Head of caudate nucleus (tissue), 42 donors: Measurements from ENCODE around the gene FAM234A.

Experiments used
- DNase-seq, 42 donors: peaks; one replicate each; pipeline versions ENCODE4 v3.0.0 to v3.0.0-alpha.2; 2020 to 2021; ENCODE audit warnings: mixed read lengths in 7 of 42
- intact Hi-C: fragments of 100-400 bp; cut with DNase I; formaldehyde crosslinking; loops from one replicate; pipeline ENCODE4 v1.15.0; 2022

Gene FAM234A

DNA sequence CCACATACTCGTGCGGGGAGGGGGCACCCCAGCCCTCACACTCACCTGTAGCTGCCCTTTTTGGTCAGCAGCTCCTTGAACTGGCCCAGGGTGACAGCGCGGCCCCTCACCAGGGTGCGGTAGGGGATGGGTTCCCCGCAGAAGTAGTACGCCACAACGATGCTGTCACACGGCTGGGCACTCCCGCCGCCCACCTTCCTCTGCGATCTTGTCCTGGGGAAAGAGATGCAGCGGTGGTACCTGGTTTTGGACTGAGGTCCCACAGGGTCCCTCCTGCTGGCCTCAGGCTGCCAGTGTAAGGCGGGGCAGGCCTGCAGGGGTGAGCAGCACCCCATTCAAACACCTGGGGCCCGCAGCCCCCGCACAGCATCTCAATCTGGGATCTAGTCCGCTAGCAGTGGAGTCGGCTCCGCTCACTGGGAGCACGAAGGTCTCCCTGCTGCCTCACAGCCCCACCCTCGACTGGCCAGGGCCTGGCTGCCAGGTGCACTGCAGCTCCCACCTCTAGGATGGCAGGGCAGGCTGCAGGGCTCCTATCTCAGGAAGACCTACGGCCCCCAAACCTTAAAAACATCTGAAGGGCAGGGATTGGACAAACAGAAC, 54.9 kb downstream of the FAM234A start:
- intact Hi-C loops = no loop called here
- DNase-seq = no peak

DNA sequence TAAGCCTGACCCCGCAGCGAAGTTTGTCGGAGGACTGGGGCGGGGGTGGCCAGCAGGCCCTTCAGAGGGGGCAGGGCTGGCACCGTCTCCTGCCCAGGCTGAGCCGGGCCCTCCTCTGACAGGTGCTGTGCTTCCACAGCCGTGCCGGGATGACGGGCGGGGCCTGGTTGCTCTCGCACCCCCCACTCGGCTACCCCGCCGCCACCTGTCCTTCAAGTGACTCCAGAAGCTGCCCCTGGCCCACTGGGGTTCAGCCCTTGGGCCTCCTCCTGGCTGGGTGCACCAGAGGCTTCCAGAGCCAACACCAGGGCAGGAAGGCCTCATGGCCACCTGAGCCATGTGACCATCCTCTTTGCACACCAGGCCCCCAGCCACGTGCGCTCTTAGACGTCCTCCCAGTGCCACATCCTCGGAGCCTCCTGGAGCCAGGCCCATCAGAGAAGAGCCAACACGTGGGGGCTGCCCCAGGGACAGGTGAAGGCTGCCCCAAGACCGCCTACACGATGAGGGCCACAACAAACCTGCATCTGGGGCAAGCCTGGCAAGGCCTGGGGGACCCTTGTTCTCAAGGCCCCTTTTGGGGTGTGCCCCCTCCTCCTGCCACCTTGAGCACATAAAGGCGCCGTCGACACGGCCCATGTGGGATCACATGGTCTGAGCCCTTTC, 55.5 kb downstream of the FAM234A start:
- intact Hi-C loops = no loop called here
- no peak for DNase-seq

DNA sequence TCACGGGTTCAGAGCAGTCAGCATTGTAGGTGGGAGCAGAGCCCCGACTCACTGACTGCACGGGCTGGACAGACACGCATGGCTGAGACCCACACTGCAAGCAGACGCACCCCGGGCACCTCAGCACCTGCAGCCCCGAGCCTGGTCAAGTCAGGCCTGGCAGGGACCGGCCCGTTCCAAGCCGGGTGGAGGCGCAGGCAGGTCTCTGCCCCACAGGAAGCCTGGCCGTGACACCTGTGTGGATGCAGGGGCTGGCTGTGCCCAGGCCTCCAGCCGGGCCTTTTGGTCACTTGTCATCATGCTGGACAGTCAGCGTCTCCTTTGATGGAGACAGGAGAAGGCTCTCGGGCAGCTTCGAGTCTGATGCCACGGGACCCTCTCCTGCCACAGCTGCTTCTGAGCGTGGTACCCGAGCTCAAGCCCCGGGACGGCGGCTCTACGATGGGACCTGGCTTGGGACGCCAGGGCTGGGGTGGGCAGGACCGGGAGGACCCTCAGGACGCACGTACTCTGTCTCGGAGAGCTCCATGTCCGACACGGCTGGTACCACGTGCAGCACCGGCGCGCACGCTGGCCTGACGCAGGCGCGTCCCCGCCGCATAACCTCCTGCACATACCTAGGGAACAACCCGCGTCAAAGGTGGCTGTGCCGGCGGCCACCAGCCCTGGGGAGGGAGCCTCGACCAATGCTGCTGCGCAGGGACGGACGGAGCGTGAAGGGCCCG, 56.2 kb downstream of the FAM234A start:
- intact Hi-C loops = no loop called here
- no peak for DNase-seq

DNA sequence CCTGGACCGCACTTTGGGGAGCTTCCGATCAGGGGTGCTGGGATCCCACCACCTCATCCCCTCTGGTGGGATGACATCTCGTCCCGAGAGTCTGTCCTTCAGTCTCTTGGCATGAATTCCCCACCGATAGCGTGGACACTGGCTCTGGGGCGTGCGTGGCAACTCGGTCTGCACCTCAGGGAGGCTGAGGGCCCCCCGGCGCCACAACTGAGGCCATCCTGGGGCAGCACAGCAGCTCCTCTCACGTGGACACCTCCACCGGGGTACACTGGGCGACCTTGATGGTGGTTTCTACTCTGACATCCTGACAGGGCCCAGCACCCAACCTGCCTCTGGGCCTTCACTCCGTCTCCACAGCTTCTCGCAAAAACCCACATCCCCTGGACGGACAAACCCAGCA, 56.9 kb downstream of the FAM234A start:
- intact Hi-C loops = no loop called here
- no peak for DNase-seq

DNA sequence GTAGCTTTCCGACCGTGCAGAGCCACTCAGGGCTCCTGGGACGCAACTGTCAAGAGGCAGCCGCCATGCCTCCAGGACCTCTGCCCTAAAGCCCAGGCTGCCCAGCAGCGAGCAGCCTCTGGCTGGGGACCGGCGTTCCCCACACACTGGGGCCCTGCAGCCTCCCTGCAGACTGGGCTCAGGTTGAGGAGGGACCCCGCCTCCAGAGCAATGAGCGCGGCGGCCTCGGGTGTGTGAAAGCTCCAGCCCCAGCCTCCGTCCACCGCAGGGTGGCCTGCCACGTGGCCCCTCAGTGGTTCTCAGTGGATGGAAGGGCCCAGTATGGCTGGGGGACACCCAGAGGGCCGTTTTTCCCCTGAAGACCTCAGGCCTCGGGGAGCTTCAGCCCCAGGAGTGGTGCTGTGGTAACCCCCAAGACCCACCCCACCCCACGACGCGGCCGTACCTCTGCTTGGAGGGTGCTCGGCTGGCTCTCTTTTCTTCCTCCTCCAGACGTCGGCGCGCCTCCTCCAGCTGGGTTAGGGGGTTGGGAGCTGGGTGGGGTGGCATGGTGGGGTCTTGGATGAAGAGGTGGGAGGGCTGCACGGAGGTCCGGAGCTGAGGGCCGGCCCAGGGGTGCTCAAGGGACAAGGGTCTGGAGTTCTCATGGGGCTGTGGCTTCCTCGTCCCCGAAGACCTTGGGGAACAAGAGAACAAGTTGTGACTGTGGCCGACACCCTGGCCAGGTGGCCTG, 58.6 kb downstream of the FAM234A start:
- intact Hi-C loops = no loop called here
- no peak for DNase-seq

DNA sequence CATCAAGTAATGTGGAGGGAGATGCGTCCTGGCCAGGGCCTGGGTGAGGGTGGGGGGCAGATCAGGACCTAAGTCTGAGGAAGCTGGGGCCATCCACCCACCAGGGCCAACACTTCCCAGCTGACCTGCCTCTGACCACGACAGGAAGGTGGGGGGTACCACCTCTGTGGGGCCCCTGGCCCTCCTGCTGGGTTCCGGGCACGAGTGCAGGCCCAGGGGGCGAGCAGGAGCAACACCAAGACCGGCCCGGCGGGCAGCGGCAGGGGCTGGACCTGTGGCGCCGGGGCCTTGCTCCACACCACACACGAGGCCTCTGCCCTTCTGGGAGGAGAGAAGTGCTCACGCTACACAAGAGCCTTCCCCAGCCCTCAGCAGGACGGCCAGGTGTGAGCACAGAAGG, 61.7 kb downstream of the FAM234A start:
- intact Hi-C loops = no loop called here
- no peak for DNase-seq

DNA sequence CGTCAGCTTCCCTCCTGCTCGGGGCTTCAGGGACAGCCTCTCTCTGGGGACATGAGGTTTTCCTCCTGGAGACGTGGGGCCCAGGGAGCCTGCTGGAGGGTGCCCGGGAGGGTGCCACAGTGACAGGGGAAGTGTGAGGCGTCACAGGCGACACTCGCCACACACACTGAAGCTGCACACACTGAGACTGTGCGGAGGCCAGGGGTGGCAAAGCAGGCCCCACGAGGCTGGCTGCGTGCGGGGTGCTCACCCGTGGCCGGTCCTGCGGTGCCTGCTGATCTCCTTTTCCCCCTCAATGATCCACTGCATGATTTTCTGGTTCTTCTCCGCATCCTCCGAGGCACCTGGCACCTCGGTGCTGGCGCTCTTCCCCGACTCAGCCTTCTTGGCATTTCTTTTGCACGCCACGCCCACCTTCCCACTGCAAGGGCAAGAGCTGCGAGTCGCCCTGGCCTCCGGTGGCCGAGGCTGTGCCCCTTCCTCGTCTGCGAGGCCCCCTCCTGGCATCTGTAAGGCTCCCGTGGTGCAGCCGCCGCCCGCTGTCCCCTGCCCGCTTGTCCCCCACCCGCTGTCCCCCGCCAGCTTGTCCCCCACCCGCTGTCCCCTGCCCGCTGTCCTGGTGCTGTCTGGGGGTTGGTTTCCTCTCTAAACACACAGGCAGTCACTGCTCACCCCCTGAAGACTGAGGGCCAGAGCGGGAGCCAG, 62.3 kb downstream of the FAM234A start:
- DNase-seq = no peak
- intact Hi-C loops = no loop called here

DNA sequence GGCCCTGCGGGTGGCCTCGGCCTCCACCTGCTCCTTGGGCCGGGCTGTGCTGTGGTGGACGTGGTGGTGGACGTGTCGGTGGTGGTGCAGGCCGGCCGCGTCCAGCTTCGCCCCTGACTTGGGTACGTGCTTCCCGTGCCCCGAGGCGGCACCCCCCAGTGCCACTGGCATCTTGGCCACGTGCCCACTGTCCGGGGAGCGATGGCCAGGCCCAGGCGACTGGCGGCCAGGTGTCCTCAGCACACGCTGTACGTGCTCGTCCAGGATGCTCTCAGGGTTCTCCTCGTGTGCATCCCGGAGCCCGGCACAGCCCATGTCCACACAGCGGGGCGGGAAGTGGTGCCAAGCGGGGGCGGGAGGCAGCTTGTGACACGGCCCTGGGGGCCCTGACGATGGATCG, 63.2 kb downstream of the FAM234A start:
- no peak for DNase-seq
- intact Hi-C loops = no loop called here

DNA sequence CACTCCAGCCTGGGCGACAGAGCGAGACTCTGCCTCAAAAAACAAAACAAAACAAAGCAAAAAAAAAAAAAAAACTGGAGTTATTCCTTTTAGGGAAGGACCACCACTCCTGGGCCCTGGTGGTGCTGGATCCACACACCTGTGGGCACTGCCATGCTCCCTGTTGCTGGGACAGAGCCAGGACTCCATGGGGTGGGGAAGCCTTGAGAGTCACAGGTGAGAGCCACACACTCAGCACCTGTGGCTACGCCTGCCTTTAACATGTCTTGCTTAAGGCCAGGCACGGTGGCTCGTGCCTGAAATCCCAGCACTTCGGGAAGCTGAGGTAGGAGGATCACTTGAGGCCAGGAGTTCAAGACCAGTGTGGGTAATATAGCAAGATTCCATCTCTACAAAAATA, 66.6 kb downstream of the FAM234A start:
- intact Hi-C loops = no loop called here
- DNase-seq = no peak

DNA sequence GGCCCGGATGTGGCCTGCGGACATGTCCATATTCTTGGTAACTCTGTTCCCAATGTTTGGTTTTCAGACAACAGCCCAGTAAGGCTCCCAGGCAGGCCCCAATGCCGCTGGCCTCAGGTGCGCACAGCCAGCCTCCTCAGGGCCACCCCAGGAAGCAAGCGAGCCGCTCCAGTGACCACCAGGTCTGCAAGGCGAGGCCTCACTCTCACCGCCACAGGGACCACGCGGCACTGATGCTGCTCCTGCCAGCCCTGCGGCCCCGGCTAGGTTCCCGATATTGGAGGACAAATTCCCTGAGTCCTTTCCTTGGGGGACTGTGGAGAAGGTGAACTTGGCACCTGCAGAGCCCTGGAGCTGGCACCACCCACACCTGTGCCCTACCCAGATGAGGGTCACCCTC, 67.3 kb downstream of the FAM234A start:
- intact Hi-C loops = no loop called here
- DNase-seq = no peak

DNA sequence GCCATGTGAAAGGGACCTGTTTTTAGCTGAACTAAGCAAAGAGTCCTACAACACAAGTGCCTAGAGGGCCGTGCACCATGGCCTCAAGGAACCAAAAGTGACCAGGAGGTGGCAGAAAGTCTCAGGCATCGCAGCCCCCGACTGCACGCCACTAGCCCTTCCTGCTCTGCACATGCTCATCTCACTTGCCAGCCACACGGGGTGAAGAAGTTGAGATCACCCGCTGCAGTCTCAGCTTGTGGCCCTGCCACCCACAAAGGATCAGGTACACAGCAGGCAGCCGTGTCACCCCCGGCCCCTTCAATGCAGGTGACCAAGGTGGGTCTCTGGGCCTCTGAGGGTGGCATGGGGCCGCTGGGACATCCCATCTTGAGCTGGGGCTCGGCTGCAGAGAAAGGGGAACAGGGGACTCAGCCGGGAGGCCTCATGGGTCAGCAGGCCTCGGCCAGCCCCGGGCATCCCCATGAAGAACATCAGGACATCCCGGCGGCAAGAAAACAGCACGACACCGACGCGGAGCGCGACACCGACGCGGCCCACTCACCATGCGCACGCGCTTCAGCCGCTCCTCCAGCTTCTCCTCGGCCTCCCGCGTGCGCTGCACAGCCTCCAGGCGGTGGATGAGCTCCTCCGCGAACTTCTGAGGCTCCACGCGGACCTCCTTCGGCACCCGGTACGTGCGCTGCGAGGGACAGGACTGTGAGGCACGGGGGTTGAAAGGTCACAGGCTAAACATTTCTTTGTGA, 69.3 kb downstream of the FAM234A start:
- intact Hi-C loops = no loop called here
- no peak for DNase-seq

DNA sequence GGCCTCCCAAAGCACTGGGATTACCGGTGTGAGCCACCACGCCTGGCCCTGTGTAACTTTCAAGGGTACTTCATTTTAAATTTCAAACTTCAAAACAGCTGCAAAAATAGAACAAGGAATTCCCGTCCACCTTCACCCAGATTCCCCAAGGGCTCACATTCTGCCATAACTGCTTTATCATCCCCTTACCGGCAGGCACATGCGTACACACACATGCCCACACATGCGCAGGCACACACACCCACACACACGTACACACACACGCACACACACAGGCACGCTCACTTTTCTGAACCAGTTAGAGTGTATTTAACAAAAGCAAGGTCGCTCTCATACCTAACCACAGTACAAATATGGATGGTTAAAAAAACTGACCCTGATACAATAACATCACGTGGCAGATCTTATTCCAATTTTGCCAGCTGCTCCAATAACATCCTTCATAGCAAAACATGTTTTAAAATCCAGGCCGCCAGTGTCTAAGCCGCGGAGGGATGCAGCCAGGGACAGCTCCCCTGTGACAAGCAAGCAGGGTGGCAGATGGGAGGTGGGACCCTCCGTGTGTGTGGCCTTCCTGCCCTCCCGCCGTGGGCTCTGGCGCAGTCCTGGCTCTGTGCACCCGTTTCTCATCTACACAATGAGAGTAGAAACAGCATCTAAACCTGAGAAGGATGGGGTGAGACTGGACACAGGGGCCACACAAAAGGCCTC, 71.5 kb downstream of the FAM234A start:
- intact Hi-C loops = no loop called here
- peak in 41 of 42 donors; percentile 24 to 85 (median 56) for DNase-seq

DNA sequence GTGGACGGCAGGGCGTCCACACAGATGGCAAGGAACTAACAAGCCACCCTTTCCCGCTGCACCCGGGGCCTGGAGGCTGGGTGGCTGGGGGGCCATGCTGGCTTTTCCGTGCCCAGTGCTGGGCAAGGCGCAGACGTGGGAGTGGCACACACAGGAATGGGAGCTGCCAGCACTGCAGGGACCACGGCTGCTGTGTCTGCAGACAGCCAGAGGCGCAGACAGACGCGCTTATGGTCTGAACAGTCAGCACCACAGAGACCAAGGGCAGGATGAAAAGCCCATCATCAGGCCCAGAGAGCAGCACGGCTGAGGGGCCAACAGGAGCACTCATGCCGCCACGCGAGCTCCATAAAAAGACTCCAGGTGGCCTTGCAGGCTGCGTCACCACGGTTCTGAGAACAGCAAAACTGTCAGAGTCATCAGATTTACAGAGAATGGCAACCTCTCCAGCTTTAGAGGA, 72.3 kb downstream of the FAM234A start:
- intact Hi-C loops = no loop called here

DNA sequence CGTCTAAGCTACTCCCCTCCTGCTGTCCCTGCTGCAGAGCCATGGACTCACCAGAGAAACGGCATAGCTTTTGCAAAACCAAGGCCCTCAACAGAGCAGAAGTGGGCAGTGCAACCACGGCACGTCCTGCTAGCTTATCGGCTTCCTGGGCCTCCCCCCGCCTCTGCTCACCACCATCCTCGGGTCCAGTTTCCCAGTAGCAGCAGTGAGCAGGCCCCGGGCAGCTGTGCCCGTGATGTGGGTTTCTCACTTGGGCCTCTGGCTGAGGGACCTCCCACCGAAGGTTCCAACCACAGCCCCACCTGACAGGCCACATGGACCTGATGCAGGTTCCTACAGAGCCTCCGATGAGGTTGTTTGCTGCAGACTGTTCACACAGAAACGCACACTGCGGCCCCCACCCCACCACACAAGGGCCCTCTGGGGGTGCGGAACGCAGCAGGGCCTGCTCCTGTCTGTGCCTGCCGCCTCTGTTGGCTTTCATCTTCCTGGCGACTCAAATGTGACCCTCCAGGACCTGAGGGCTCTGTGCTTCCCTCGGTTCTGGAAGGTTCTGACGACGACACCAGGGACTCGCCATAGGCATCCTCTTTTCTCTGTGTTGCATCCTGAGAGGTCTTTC, 73.2 kb downstream of the FAM234A start:
- intact Hi-C loops = no loop called here

More for the DNA sequence above, 72.3 kb downstream of the FAM234A start:
- peak in 1 of 42 donors; percentile 24 for DNase-seq

DNA sequence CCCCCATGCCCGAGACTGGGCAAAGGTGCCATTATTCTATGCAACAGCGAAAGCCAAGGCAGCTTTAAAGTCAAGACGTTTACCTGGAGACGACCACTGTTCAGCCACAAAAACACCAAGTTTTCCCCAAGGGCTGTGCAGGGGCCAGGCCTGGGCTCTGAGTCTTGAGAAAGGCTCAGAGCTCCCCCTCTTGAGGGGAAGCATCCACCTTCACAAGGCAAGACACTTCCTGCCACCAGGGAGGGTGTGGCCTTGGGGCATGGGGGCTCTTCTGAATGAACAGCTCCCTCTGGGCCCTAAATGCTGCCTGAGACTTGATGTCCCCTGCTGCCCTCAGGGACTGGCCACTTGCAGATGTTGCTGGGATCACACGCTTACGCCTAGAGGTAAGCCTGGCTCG, 74.9 kb downstream of the FAM234A start:
- intact Hi-C loops = no loop called here

More for the DNA sequence above, 73.2 kb downstream of the FAM234A start:
- DNase-seq = no peak

DNA sequence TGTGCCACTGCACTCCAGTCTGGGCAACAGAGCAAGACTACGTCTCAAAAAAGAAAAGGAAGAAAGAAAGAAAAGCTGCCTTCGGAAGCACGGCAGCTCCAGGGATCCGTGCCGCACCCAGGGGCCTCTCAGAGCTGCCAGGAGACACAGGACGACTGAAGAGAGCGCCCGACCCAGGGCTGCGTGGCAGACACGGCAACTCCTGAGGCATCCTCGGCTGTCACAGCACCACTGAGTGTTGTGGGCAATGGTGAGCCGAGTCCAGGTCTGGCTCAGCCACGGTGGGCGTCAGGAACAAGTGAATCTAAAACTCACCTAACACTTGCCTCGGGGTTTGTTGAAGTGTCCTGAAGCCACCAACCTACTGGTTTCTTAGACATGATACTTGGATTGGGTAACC, 77.1 kb downstream of the FAM234A start:
- intact Hi-C loops = no loop called here
- no peak for DNase-seq

More for the DNA sequence above, 74.9 kb downstream of the FAM234A start:
- DNase-seq = no peak

DNA sequence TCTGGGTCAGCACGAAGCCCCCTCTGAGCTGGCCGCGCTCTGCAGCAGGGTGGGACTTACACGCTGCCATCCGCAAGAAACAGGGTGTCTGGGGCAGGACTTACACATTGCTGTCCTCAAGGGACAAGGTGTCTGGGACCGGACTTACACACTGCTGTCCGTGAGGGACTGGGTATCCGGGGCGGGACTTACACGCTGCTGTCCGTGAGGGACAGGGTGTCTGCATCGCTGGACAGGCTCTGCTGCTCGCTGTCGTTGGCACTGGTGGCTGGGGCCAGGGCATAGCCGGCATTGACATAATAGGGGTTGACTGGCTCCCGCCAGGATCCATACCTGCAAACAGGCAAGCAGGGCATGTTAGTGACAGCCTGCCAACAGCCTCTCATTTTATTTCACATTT, 79.7 kb downstream of the FAM234A start:
- intact Hi-C loops = no loop called here
- DNase-seq = no peak
